PC-3 (cell line): ENCODE data around the gene TMEM214. TPM values are rescaled to one million over a fixed set of nuclear protein-coding genes. Genes with fewer than 3 reads are reported as not detected.

ENCODE experiments used
- ATAC-seq: fragments of 200-7000 bp; cut with Tn5 transposase; 2 replicates; pipeline ENCODE4 v1.9.1; 2020; ENCODE audit warnings: mild to moderate bottlenecking, moderate library complexity
- BruUV-seq: library from RNA; stranded (reverse); fragments of 400-500 nt; replicated peaks from 2 replicates; lab custom pipeline; 2021; lab: Mats Ljungman, UMichigan
- CTCF ChIA-PET: fragments of 300-600 bp; sonication (Branson Sonifier 250); formaldehyde crosslinking; loops from one replicate; lab custom pipeline; 2022; ENCODE audit warnings: antibody characterized with exemption; lab: Charles Lee
- POLR2A ChIA-PET: fragments of 300-600 bp; sonication (Branson Sonifier 250); formaldehyde crosslinking; loops from one replicate; lab custom pipeline; 2022; ENCODE audit warnings: antibody characterized with exemption; ENCODE audit not compliant: unreplicated experiment; lab: Charles Lee
- DNase-seq: peaks from one replicate; pipeline ENCODE4 v3.0.0-alpha.2; 2015
- H2AFZ ChIP-seq: fragments of 300-600 bp; sonication (generic); 2 replicates; pipeline ENCODE4 v1.6.0; 2016; ENCODE audit warnings: antibody characterized with exemption, low read length
- H3F3A ChIP-seq: fragments of 300-600 bp; sonication (generic); one replicate; pipeline ENCODE4 v1.6.0; 2017; ENCODE audit warnings: antibody characterized with exemption, low read length, control low read depth, mild to moderate bottlenecking; ENCODE audit not compliant: unreplicated experiment
- H3K27ac ChIP-seq: fragments of 300-600 bp; sonication (generic); 2 replicates; pipeline ENCODE4 v1.5.1; 2016; ENCODE audit warnings: mild to moderate bottlenecking, low read length
- H3K27me3 ChIP-seq: fragments of 300-600 bp; sonication (generic); 2 replicates; pipeline ENCODE4 v1.6.1; 2016; ENCODE audit warnings: low read length, mixed read lengths
- H3K36me3 ChIP-seq: fragments of 300-600 bp; sonication (generic); 2 replicates; pipeline ENCODE4 v1.6.1; 2016; ENCODE audit warnings: low read depth, mixed run types, low read length, mixed read lengths
- H3K4me1 ChIP-seq: fragments of 300-600 bp; sonication (generic); 2 replicates; pipeline ENCODE4 v1.5.1; 2016; ENCODE audit warnings: low read length; ENCODE audit not compliant: insufficient read depth
- H3K4me2 ChIP-seq: fragments of 300-600 bp; sonication (generic); 2 replicates; pipeline ENCODE4 v1.6.0; 2016; ENCODE audit warnings: low read length
- H3K4me3 ChIP-seq: fragments of 300-600 bp; sonication (generic); 2 replicates; pipeline ENCODE4 v1.5.1; 2016; ENCODE audit warnings: mild to moderate bottlenecking, low read length, mixed read lengths
- H3K79me2 ChIP-seq: fragments of 300-600 bp; sonication (generic); 2 replicates; pipeline ENCODE4 v1.6.1; 2017; ENCODE audit warnings: low read length, mixed read lengths
- H3K9ac ChIP-seq: fragments of 300-600 bp; sonication (generic); 2 replicates; pipeline ENCODE4 v1.6.0; 2016; ENCODE audit warnings: mild to moderate bottlenecking, low read length
- H3K9me2 ChIP-seq: fragments of 300-600 bp; sonication (generic); replicated peaks from 2 replicates; pipeline ENCODE4 v1.6.1; 2016; ENCODE audit warnings: mixed run types, low read length, mixed read lengths
- H3K9me3 ChIP-seq: fragments of 300-600 bp; sonication (generic); 2 replicates; pipeline ENCODE4 v1.6.1; 2016; ENCODE audit warnings: low read length, mixed read lengths
- H4K20me1 ChIP-seq: fragments of 300-600 bp; sonication (generic); 2 replicates; pipeline ENCODE4 v1.6.1; 2016; ENCODE audit warnings: low read length, mixed read lengths
- EZH2 ChIP-seq: fragments of 300-600 bp; sonication (generic); IDR thresholded peaks from one replicate; pipeline ENCODE4 v1.6.1; 2017; ENCODE audit warnings: antibody characterized with exemption, mild to moderate bottlenecking, low read length; ENCODE audit not compliant: unreplicated experiment
- EZH2phosphoT487 ChIP-seq: fragments of 300-600 bp; sonication (generic); IDR thresholded peaks from 2 replicates; pipeline ENCODE4 v1.6.1; 2018; ENCODE audit warnings: mild to moderate bottlenecking, antibody characterized with exemption, low read length, borderline replicate concordance
- intact Hi-C: fragments of 100-400 bp; cut with micrococcal nuclease; formaldehyde crosslinking; loops from 2 replicates; pipeline ENCODE4 v1.9.0; 2023
- total RNA-seq: library from RNA; depleted of rRNA; stranded (reverse); fragments of >200 nt; gene quantifications from 2 replicates; pipeline ENCODE4 v1.2.3, GENCODE V29; 2014
- TF ChIP-seq, protein P1 (sequence below): fragments of 300-600 bp; sonication (generic); conservative IDR thresholded peaks from 2 replicates; pipeline ENCODE4 v1.5.1; 2017; ENCODE audit warnings: antibody characterized with exemption, low read depth, mild to moderate bottlenecking, low read length

Gene TMEM214
- total RNA-seq, 1 experiment from 2014 or later: 43.0 TPM

DNA sequence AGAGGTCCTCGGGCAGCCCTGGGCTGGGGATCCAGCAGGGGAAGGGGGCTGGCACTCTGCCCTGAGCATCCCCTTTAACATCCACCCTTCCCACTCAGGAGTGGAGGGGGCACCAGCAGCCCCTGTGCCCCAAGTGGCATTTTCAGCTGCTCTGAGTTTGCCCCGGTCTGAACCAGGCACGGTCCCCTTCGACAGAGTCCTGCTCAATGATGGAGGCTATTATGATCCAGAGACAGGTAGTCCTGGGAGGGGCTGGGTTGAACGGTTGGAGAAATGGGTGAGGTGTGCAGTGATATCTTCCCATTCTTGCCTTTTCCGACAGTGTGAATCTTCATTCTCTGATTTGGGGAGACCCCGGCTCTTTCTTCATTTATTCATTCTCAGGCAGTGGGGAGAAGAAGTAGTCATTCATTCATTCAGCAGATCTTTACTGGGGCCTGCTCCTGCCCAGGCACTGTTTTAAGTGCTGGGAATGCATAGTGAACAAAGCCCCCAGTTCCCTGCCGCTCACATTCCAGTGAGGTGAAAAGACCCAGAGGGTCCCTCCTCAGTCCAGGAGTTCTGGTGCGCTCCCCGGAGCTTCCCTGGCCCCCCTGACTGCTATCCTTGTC is 52.4 kb downstream of the TMEM214 start:
- intact Hi-C loops: loop anchor here (1.0 kb wide), 1 partner anchor 124 kb away; no protein-coding TSS in a partner anchor
- ChIA-PET CTCF (interaction anchor here (0.6 kb wide), 1 partner anchor 106 kb away, joined by 3 read pairs; no protein-coding TSS in a partner anchor), POLR2A (interaction anchor here (0.6 kb wide), 1 partner anchor 178 kb away, joined by 5 read pairs; no protein-coding TSS in a partner anchor)
- ATAC-seq (no peak), DNase-seq (no peak)
- Histone ChIP-seq H3K4me3 (peak overlapping the region; percentile 86), H3K9me3 (no peaks in the 10 kb centered on the region), H3K9me2 (no peaks in the 10 kb centered on the region), H3K36me3 (no peaks in the 10 kb centered on the region), H3K4me1 (peaks cover 19% of the 10 kb centered on the region; the same call in 1 of the 2 replicates), H4K20me1 (no peaks in the 10 kb centered on the region), H3K9ac (peak overlapping the region; percentile 80; the same call in 1 of the 2 replicates), H2AFZ (peak overlapping the region; percentile 97), H3K27ac (no peak overlapping the region), H3F3A (no peaks in the 10 kb centered on the region), H3K27me3 (no peaks in the 10 kb centered on the region), H3K79me2 (no peaks in the 10 kb centered on the region), H3K4me2 (peak overlapping the region; percentile 98)
- TSS peak; percentile 66 for BruUV-seq
- TF ChIP-seq, protein P1, sequence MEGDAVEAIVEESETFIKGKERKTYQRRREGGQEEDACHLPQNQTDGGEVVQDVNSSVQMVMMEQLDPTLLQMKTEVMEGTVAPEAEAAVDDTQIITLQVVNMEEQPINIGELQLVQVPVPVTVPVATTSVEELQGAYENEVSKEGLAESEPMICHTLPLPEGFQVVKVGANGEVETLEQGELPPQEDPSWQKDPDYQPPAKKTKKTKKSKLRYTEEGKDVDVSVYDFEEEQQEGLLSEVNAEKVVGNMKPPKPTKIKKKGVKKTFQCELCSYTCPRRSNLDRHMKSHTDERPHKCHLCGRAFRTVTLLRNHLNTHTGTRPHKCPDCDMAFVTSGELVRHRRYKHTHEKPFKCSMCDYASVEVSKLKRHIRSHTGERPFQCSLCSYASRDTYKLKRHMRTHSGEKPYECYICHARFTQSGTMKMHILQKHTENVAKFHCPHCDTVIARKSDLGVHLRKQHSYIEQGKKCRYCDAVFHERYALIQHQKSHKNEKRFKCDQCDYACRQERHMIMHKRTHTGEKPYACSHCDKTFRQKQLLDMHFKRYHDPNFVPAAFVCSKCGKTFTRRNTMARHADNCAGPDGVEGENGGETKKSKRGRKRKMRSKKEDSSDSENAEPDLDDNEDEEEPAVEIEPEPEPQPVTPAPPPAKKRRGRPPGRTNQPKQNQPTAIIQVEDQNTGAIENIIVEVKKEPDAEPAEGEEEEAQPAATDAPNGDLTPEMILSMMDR: no peak
- TF ChIP-seq EZH2: no peak
- TF ChIP-seq EZH2phosphoT487: no peak

DNA sequence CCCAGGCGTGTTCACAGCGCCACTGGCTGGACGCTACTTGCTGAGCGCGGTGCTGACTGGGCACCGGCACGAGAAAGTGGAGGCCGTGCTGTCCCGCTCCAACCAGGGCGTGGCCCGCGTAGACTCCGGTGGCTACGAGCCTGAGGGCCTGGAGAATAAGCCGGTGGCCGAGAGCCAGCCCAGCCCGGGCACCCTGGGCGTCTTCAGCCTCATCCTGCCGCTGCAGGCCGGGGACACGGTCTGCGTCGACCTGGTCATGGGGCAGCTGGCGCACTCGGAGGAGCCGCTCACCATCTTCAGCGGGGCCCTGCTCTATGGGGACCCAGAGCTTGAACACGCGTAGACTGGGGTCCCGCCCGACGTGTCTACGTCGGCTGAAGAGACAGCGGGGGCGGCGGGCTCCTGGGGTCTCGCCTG is 52.9 kb downstream of the TMEM214 start:
- peak; percentile 60 for ATAC-seq
- CTCF ChIA-PET: interaction anchor here (0.6 kb wide), 1 partner anchor 106 kb away, joined by 3 read pairs; no protein-coding TSS in a partner anchor
- H3K36me3 ChIP-seq: no peaks in the 10 kb centered on the region
- H3K9ac ChIP-seq: peak overlapping the region; percentile 80
- H3K27ac ChIP-seq: no peak overlapping the region; the same call in 1 of the 2 replicates
- intact Hi-C loops: loop anchor here (1.0 kb wide), 2 partner anchors 53 to 124 kb away; partner anchors contain the start of gene TMEM214
- no peaks in the 10 kb centered on the region for H3F3A ChIP-seq
- peaks cover 19% of the 10 kb centered on the region; the same call in 1 of the 2 replicates for H3K4me1 ChIP-seq
- no peak for TF ChIP-seq EZH2
- TF ChIP-seq, protein P1: peak; percentile 66
- no peak for TF ChIP-seq EZH2phosphoT487
- H4K20me1 ChIP-seq: no peaks in the 10 kb centered on the region
- peak overlapping the region; percentile 86 for H3K4me3 ChIP-seq
- peak; percentile 69 for DNase-seq
- H3K9me3 ChIP-seq: no peaks in the 10 kb centered on the region
- peak overlapping the region; percentile 97 for H2AFZ ChIP-seq
- BruUV-seq: no TSS peak
- H3K27me3 ChIP-seq: no peaks in the 10 kb centered on the region
- H3K79me2 ChIP-seq: no peaks in the 10 kb centered on the region
- peak overlapping the region; percentile 98 for H3K4me2 ChIP-seq
- H3K9me2 ChIP-seq: no peaks in the 10 kb centered on the region
- POLR2A ChIA-PET: interaction anchor here (0.6 kb wide), 1 partner anchor 178 kb away, joined by 5 read pairs; no protein-coding TSS in a partner anchor
